ENCODE measurements around the gene ENTHD1. TPM values are rescaled to one million over a fixed set of nuclear protein-coding genes. Genes with fewer than 3 reads are reported as not detected.

The ENTHD1 gene
- total RNA-seq, 1 donor from 2014 or later: not detected

GRCh38 chr22:39916496-39916895 is 22.9 kb upstream of the ENTHD1 start:
- Mint-ChIP-seq H3K4me1 (peaks cover 21% of the 10 kb centered on the region), H3K9me3 (no peaks in the 10 kb centered on the region), H3K27me3 (ENCODE audit: low read depth) (peaks cover 7% of the 10 kb centered on the region), H3K4me3 (no peak overlapping the region), H3K27ac (ENCODE audit: unreplicated experiment) (no peak overlapping the region), H3K36me3 (ENCODE audit: low read depth) (no peaks in the 10 kb centered on the region)
- DNase-seq (ENCODE audit: low read depth, low spot score): no peak
- TF ChIP-seq, protein P1, sequence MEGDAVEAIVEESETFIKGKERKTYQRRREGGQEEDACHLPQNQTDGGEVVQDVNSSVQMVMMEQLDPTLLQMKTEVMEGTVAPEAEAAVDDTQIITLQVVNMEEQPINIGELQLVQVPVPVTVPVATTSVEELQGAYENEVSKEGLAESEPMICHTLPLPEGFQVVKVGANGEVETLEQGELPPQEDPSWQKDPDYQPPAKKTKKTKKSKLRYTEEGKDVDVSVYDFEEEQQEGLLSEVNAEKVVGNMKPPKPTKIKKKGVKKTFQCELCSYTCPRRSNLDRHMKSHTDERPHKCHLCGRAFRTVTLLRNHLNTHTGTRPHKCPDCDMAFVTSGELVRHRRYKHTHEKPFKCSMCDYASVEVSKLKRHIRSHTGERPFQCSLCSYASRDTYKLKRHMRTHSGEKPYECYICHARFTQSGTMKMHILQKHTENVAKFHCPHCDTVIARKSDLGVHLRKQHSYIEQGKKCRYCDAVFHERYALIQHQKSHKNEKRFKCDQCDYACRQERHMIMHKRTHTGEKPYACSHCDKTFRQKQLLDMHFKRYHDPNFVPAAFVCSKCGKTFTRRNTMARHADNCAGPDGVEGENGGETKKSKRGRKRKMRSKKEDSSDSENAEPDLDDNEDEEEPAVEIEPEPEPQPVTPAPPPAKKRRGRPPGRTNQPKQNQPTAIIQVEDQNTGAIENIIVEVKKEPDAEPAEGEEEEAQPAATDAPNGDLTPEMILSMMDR (conservative IDR thresholded peaks at IDR 0.05): no peak

- TF ChIP-seq, protein P1 (conservative IDR thresholded peaks at IDR 0.05): no peak
- Mint-ChIP-seq H3K9me3 (no peaks in the 10 kb centered on the region), H3K4me1 (peaks cover 21% of the 10 kb centered on the region), H3K27me3 (ENCODE audit: low read depth) (peaks cover 8% of the 10 kb centered on the region), H3K4me3 (no peak overlapping the region), H3K27ac (ENCODE audit: unreplicated experiment) (no peak overlapping the region), H3K36me3 (ENCODE audit: low read depth) (no peaks in the 10 kb centered on the region)
- DNase-seq (ENCODE audit: low read depth, low spot score): no peak
These were observed 21.8 kb upstream of the ENTHD1 start for GRCh38 chr22:39915295-39915726.

DNA sequence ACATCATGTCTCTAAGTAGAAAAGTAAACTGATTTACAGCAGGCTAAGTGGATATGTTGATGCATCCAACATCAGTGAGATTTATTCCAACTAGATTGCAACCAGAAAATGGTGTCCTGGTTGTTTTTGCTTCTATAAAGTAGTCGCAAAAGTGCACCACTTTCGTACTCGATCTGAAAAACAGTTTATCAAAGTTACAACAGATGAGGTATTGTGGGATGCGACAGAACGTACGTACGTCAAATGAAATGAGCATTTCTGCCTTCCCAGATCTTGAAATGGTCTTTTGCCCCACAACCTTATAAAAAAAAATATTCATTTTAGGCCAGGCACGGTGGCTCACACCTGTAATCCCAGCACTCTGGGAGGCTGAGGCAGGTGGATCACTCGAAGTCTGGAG is 21.0 kb upstream of the ENTHD1 start:
- TF ChIP-seq, protein P1 (conservative IDR thresholded peaks at IDR 0.05): no peak
- Mint-ChIP-seq H3K27me3 (ENCODE audit: low read depth) (peaks cover 8% of the 10 kb centered on the region), H3K27ac (ENCODE audit: unreplicated experiment) (no peak overlapping the region), H3K4me3 (no peak overlapping the region), H3K4me1 (peaks cover 17% of the 10 kb centered on the region), H3K36me3 (ENCODE audit: low read depth) (no peaks in the 10 kb centered on the region), H3K9me3 (no peaks in the 10 kb centered on the region)
- DNase-seq (ENCODE audit: low read depth, low spot score): no peak

DNA sequence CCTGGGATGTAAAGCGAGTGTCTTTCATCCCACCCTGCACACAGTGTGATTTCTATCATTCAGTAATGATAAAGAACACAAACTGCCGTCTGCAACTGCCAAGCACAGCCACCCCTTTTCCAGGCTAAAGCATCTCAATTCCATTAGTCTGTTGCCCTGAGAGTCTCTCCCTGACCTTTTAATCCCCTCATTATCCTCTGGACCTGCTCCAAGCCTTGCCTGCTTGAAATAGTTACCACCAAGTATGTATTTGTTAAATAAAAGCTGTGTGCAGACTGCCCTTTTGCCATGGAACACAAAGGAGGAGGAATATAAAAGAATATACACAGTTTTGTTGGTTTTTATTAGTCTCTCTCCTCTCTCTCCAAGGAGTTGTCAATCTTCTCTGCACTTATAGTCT is 20.3 kb upstream of the ENTHD1 start:
- peaks cover 17% of the 10 kb centered on the region for H3K4me1 Mint-ChIP-seq
- TF ChIP-seq, protein P1 (conservative IDR thresholded peaks at IDR 0.05): no peak

GRCh38 chr22:39913321-39913720 is 19.8 kb upstream of the ENTHD1 start:
- Mint-ChIP-seq H3K27ac (ENCODE audit: unreplicated experiment) (no peak overlapping the region), H3K9me3 (no peaks in the 10 kb centered on the region), H3K4me1 (peaks cover 23% of the 10 kb centered on the region), H3K36me3 (ENCODE audit: low read depth) (no peaks in the 10 kb centered on the region), H3K27me3 (ENCODE audit: low read depth) (peaks cover 8% of the 10 kb centered on the region), H3K4me3 (no peak overlapping the region)
- TF ChIP-seq, protein P1 (conservative IDR thresholded peaks at IDR 0.05): no peak
- DNase-seq (ENCODE audit: low read depth, low spot score): no peak

More for the DNA sequence above, 20.3 kb upstream of the ENTHD1 start:
- peaks cover 8% of the 10 kb centered on the region for H3K27me3 Mint-ChIP-seq (ENCODE audit: low read depth)
- no peak for DNase-seq (ENCODE audit: low read depth, low spot score)
- no peak overlapping the region for H3K27ac Mint-ChIP-seq (ENCODE audit: unreplicated experiment)
- no peaks in the 10 kb centered on the region for H3K9me3 Mint-ChIP-seq
- no peaks in the 10 kb centered on the region for H3K36me3 Mint-ChIP-seq (ENCODE audit: low read depth)
- no peak overlapping the region for H3K4me3 Mint-ChIP-seq
